Measurements from ENCODE around the gene DEPDC5. TPM values are rescaled to one million over a fixed set of nuclear protein-coding genes. Genes with fewer than 3 reads are reported as not detected.

The DEPDC5 gene
- total RNA-seq, 6 experiments from 2014 or later: 9.7 to 14.3 (median 12.5) TPM

- Mint-ChIP-seq H3K9me3 (no peaks in the 10 kb centered on the region), H3K27ac (no peak overlapping the region), H3K36me3 (ENCODE audit: low read depth) (peaks cover 46% of the 10 kb centered on the region), H3K27me3 (ENCODE audit: insufficient read depth) (no peaks in the 10 kb centered on the region; the same call in 1 of the 2 replicates), H3K4me1 (ENCODE audit: low read depth) (peaks cover 12% of the 10 kb centered on the region), H3K4me3 (no peak overlapping the region)
- DNase-seq: no peak
- TF ChIP-seq CTCF (IDR thresholded peaks at IDR 0.05): no peak
These were observed 89.7 kb downstream of the DEPDC5 start for GRCh38 chr22:31843526-31843925.

GRCh38 chr22:31844941-31845340 is 91.1 kb downstream of the DEPDC5 start:
- H3K27ac Mint-ChIP-seq: no peak overlapping the region

GRCh38 chr22:31846161-31847115 is 92.6 kb downstream of the DEPDC5 start:
- H3K36me3 Mint-ChIP-seq (ENCODE audit: low read depth): peaks cover 59% of the 10 kb centered on the region
- H3K27me3 Mint-ChIP-seq (ENCODE audit: insufficient read depth): peaks cover 2% of the 10 kb centered on the region; the same call in 1 of the 2 replicates
- peak overlapping the region; percentile 68 for H3K27ac Mint-ChIP-seq
- peak; percentile 63 for TF ChIP-seq CTCF (IDR thresholded peaks at IDR 0.05)
- peaks cover 12% of the 10 kb centered on the region for H3K4me1 Mint-ChIP-seq (ENCODE audit: low read depth)
- no peak overlapping the region for H3K4me3 Mint-ChIP-seq
- no peaks in the 10 kb centered on the region for H3K9me3 Mint-ChIP-seq
- peak; percentile 29 for DNase-seq

More at GRCh38 chr22:31844941-31845340, 91.1 kb downstream of the DEPDC5 start:
- Mint-ChIP-seq H3K36me3 (ENCODE audit: low read depth) (peaks cover 55% of the 10 kb centered on the region), H3K9me3 (no peaks in the 10 kb centered on the region), H3K4me3 (no peak overlapping the region), H3K27me3 (ENCODE audit: insufficient read depth) (no peaks in the 10 kb centered on the region; the same call in 1 of the 2 replicates), H3K4me1 (ENCODE audit: low read depth) (peaks cover 12% of the 10 kb centered on the region)
- TF ChIP-seq CTCF (IDR thresholded peaks at IDR 0.05): no peak
- DNase-seq: no peak

- Mint-ChIP-seq H3K4me1 (ENCODE audit: low read depth) (peaks cover 22% of the 10 kb centered on the region), H3K27ac (no peak overlapping the region), H3K36me3 (ENCODE audit: low read depth) (peaks cover 48% of the 10 kb centered on the region), H3K27me3 (ENCODE audit: insufficient read depth) (peaks cover 2% of the 10 kb centered on the region; the same call in 1 of the 2 replicates), H3K4me3 (no peak overlapping the region), H3K9me3 (no peaks in the 10 kb centered on the region)
- no peak for TF ChIP-seq CTCF (IDR thresholded peaks at IDR 0.05)
- no peak for DNase-seq
These were observed 94.6 kb downstream of the DEPDC5 start for GRCh38 chr22:31848411-31848810.

GRCh38 chr22:31850135-31850534 is 96.3 kb downstream of the DEPDC5 start:
- H3K27me3 Mint-ChIP-seq (ENCODE audit: insufficient read depth): peaks cover 2% of the 10 kb centered on the region; the same call in 1 of the 2 replicates
- H3K36me3 Mint-ChIP-seq (ENCODE audit: low read depth): peaks cover 44% of the 10 kb centered on the region
- no peak for TF ChIP-seq CTCF (IDR thresholded peaks at IDR 0.05)
- H3K4me3 Mint-ChIP-seq: no peak overlapping the region
- H3K27ac Mint-ChIP-seq: no peak overlapping the region
- H3K9me3 Mint-ChIP-seq: no peaks in the 10 kb centered on the region
- H3K4me1 Mint-ChIP-seq (ENCODE audit: low read depth): peaks cover 30% of the 10 kb centered on the region
- DNase-seq: no peak
